DMS79 treated with DMSO at 0.1 percent for 48 hours (cell line): ENCODE measurements around the gene SLC44A3.

ENCODE experiments used
- DNase-seq: peaks from one replicate; lab custom pipeline; 2025; lab: John Stamatoyannopoulos, UW

Gene SLC44A3

GRCh38 chr1:94803106-94803505, 17.1 kb upstream of the SLC44A3 start:
- DNase-seq = no peak

- no peak for DNase-seq
Measured at GRCh38 chr1:94803517-94804441, 16.4 kb upstream of the SLC44A3 start.

- no peak for DNase-seq
Measured at GRCh38 chr1:94804442-94804837, 15.7 kb upstream of the SLC44A3 start.

- peak; percentile 14 for DNase-seq
Measured at GRCh38 chr1:94805912-94806311, 14.2 kb upstream of the SLC44A3 start.

- DNase-seq = no peak
Measured at GRCh38 chr1:94806441-94806871, 13.7 kb upstream of the SLC44A3 start.

GRCh38 chr1:94807742-94808491, 12.2 kb upstream of the SLC44A3 start:
- DNase-seq = no peak

- peak; percentile 37 for DNase-seq
Measured at GRCh38 chr1:94808669-94809068, 11.5 kb upstream of the SLC44A3 start.

- no peak for DNase-seq
Measured at GRCh38 chr1:94812985-94813384, 7.2 kb upstream of the SLC44A3 start.

- DNase-seq = no peak
Measured at GRCh38 chr1:94816030-94816429, 4.1 kb upstream of the SLC44A3 start.

- no peak for DNase-seq
Measured at GRCh38 chr1:94817712-94818111, 2.4 kb upstream of the SLC44A3 start.

- DNase-seq = peak; percentile 44
Measured at GRCh38 chr1:94819238-94819944, 766 bp upstream of the SLC44A3 start.

- peak; percentile 51 for DNase-seq
Measured at GRCh38 chr1:94820936-94821335, 779 bp downstream of the SLC44A3 start.

GRCh38 chr1:94821636-94822305, 1.6 kb downstream of the SLC44A3 start:
- DNase-seq = peak; percentile 47

GRCh38 chr1:94823116-94823515, 3.0 kb downstream of the SLC44A3 start:
- no peak for DNase-seq

- DNase-seq = no peak
Measured at GRCh38 chr1:94825936-94826335, 5.8 kb downstream of the SLC44A3 start.

GRCh38 chr1:94827434-94827833, 7.3 kb downstream of the SLC44A3 start:
- DNase-seq = no peak

- DNase-seq = no peak
Measured at GRCh38 chr1:94828251-94828650, 8.1 kb downstream of the SLC44A3 start.

GRCh38 chr1:94831641-94832040, 11.5 kb downstream of the SLC44A3 start:
- DNase-seq = no peak

GRCh38 chr1:94832446-94832845, 12.3 kb downstream of the SLC44A3 start:
- no peak for DNase-seq

- DNase-seq = no peak
Measured at GRCh38 chr1:94832931-94833585, 12.9 kb downstream of the SLC44A3 start.

GRCh38 chr1:94836891-94837290, 16.7 kb downstream of the SLC44A3 start:
- DNase-seq = no peak
